ENCODE measurements around the gene DMBT1.

DMBT1 gene

DNA sequence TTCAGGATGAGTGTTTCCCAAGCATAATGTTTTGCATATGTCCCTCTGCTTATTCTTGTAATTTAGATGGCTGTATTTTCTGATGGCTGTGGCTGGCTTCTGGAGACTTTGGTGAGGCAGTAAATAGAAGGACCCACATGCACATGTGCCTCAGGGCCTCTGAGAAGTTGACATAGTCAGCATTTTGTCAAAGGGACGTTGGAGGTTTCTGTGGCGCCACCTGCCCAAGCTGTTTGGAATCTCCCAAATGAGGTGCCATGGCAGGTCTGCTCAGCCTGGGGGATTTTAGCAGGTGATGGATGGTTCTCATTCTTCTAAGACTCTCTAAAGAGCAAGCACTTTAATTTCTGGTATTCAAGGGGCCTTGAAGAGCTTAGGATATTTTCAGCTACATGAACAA, 109.3 kb downstream of the DMBT1 start:
- no peak overlapping the region for H3K4me2 ChIP-seq (ENCODE audit: low read length)
- no peak overlapping the region for H2AFZ ChIP-seq (ENCODE audit: low read depth, low read length)
- no peaks in the 10 kb centered on the region for H3K27me3 ChIP-seq (ENCODE audit: low read depth, low read length)
- H3K4me3 ChIP-seq (ENCODE audit: low read length): no peak overlapping the region
- H3K4me1 ChIP-seq (ENCODE audit: low read length): no peaks in the 10 kb centered on the region
- H3K36me3 ChIP-seq (replicated peaks; ENCODE audit: low read depth, low read length): no peaks in the 10 kb centered on the region
- no peak for TF ChIP-seq EZH2phosphoT487 (IDR thresholded peaks at IDR 0.05; ENCODE audit: low read depth)
- TF ChIP-seq CTCF (IDR thresholded peaks at IDR 0.05; ENCODE audit: low read depth, low read length): 0 out of 2 replicates have a peak, but pooled peaks have one; percentile 4
- H4K20me1 ChIP-seq (ENCODE audit: insufficient read depth, low read length): no peaks in the 10 kb centered on the region
- H3K9me3 ChIP-seq (ENCODE audit: insufficient read depth, low read length): no peaks in the 10 kb centered on the region
- H3K79me2 ChIP-seq (ENCODE audit: low read length): no peaks in the 10 kb centered on the region
- no peak overlapping the region for H3K9ac ChIP-seq (ENCODE audit: low read length)
- H3K27ac ChIP-seq (ENCODE audit: low read length): no peak overlapping the region

DNA sequence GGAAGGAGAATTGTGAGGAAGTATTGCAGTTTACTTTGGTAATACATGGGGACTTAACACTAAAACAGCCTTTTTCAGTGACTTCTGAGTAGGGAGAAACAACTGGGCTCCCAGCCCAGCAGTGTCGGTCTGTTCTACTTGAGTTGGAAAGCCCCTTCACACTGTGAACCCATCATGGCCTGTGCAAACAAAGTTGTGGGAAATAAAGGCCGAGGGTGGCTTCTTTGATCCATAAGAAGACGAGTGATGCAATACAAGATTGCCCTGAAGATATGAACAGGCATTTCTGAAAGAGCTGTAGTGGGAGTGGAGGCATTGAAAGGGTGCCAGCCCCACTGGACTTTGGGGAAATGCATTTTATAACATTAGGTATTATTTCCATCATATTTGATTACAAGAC, 110.8 kb downstream of the DMBT1 start:
- H3K27me3 ChIP-seq (ENCODE audit: low read depth, low read length): no peaks in the 10 kb centered on the region

DNA sequence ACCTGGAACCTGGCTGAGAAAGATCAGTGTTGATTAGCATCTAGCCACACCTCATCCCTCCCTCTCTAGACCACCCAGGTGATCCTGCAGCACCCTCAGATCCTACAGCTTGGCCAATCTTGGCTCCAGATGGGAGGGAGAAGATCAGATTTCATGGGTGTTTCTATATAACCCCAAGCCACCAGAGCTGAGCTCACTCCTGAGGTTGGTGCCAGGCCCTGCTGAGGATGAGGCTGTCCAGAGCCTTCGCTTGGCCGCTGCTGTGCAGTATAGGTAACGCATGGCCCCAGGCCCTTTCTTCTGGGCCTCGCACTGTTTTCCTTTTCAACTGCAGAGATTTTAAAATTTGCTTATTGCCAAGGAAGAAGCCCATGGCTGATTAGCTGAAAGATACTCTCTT, 112.1 kb downstream of the DMBT1 start:
- H3K79me2 ChIP-seq (ENCODE audit: low read length): no peaks in the 10 kb centered on the region
- no peak overlapping the region for H2AFZ ChIP-seq (ENCODE audit: low read depth, low read length)
- TF ChIP-seq EZH2phosphoT487 (IDR thresholded peaks at IDR 0.05; ENCODE audit: low read depth): no peak
- no peaks in the 10 kb centered on the region for H3K27me3 ChIP-seq (ENCODE audit: low read depth, low read length)
- no peaks in the 10 kb centered on the region for H3K9me3 ChIP-seq (ENCODE audit: insufficient read depth, low read length)
- no peaks in the 10 kb centered on the region for H4K20me1 ChIP-seq (ENCODE audit: insufficient read depth, low read length)
- H3K27ac ChIP-seq (ENCODE audit: low read length): no peak overlapping the region
- H3K4me2 ChIP-seq (ENCODE audit: low read length): no peak overlapping the region
- H3K36me3 ChIP-seq (replicated peaks; ENCODE audit: low read depth, low read length): no peaks in the 10 kb centered on the region
- H3K4me1 ChIP-seq (ENCODE audit: low read length): no peaks in the 10 kb centered on the region
- H3K9ac ChIP-seq (ENCODE audit: low read length): no peak overlapping the region
- no peak overlapping the region for H3K4me3 ChIP-seq (ENCODE audit: low read length)

More for the DNA sequence above, 110.8 kb downstream of the DMBT1 start:
- Histone ChIP-seq H4K20me1 (ENCODE audit: insufficient read depth, low read length) (no peaks in the 10 kb centered on the region), H3K4me1 (ENCODE audit: low read length) (no peaks in the 10 kb centered on the region), H2AFZ (ENCODE audit: low read depth, low read length) (no peak overlapping the region), H3K36me3 (replicated peaks; ENCODE audit: low read depth, low read length) (no peaks in the 10 kb centered on the region), H3K9me3 (ENCODE audit: insufficient read depth, low read length) (no peaks in the 10 kb centered on the region), H3K79me2 (ENCODE audit: low read length) (no peaks in the 10 kb centered on the region), H3K27ac (ENCODE audit: low read length) (no peak overlapping the region), H3K4me2 (ENCODE audit: low read length) (no peak overlapping the region), H3K4me3 (ENCODE audit: low read length) (no peak overlapping the region), H3K9ac (ENCODE audit: low read length) (no peak overlapping the region)
- TF ChIP-seq EZH2phosphoT487 (IDR thresholded peaks at IDR 0.05; ENCODE audit: low read depth) (no peak), CTCF (IDR thresholded peaks at IDR 0.05; ENCODE audit: low read depth, low read length) (no peak)

- Histone ChIP-seq H3K9me3 (ENCODE audit: insufficient read depth, low read length) (no peaks in the 10 kb centered on the region), H3K27ac (ENCODE audit: low read length) (no peak overlapping the region), H3K79me2 (ENCODE audit: low read length) (no peaks in the 10 kb centered on the region), H3K4me3 (ENCODE audit: low read length) (no peak overlapping the region), H3K36me3 (replicated peaks; ENCODE audit: low read depth, low read length) (no peaks in the 10 kb centered on the region), H3K27me3 (ENCODE audit: low read depth, low read length) (no peaks in the 10 kb centered on the region), H3K9ac (ENCODE audit: low read length) (no peak overlapping the region), H2AFZ (ENCODE audit: low read depth, low read length) (no peak overlapping the region), H3K4me1 (ENCODE audit: low read length) (no peaks in the 10 kb centered on the region), H4K20me1 (ENCODE audit: insufficient read depth, low read length) (no peaks in the 10 kb centered on the region), H3K4me2 (ENCODE audit: low read length) (no peak overlapping the region)
- no peak for TF ChIP-seq EZH2phosphoT487 (IDR thresholded peaks at IDR 0.05; ENCODE audit: low read depth)
- TF ChIP-seq CTCF (IDR thresholded peaks at IDR 0.05; ENCODE audit: low read depth, low read length): no peak
Observed at GRCh38 chr10:122673269-122673668, 112.7 kb downstream of the DMBT1 start.

DNA sequence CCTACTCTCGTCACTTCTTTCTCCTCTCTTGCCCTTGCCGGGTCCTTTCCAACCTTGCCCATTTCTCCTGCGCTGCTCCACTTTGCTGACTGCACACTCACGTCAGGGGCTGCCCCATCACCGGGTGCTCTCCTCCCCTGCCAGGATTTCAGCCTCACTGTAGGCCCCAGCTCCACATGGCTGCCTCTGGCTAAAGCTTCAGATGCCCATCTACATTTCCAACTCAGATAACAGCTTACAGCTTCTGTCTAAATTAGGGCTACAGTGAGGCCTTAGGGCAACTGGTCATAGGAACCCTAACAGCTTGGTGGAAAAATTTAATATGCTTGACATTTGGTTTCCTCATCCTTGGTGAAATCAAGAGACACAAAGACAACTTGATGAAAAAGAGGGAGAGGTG, 113.2 kb downstream of the DMBT1 start:
- H3K9me3 ChIP-seq (ENCODE audit: insufficient read depth, low read length): no peaks in the 10 kb centered on the region
- TF ChIP-seq CTCF (IDR thresholded peaks at IDR 0.05; ENCODE audit: low read depth, low read length): no peak
- no peak for TF ChIP-seq EZH2phosphoT487 (IDR thresholded peaks at IDR 0.05; ENCODE audit: low read depth)

More for the DNA sequence above, 113.2 kb downstream of the DMBT1 start:
- Histone ChIP-seq H3K36me3 (replicated peaks; ENCODE audit: low read depth, low read length) (no peaks in the 10 kb centered on the region), H3K79me2 (ENCODE audit: low read length) (no peaks in the 10 kb centered on the region), H4K20me1 (ENCODE audit: insufficient read depth, low read length) (no peaks in the 10 kb centered on the region), H3K27ac (ENCODE audit: low read length) (no peak overlapping the region), H3K4me3 (ENCODE audit: low read length) (no peak overlapping the region), H2AFZ (ENCODE audit: low read depth, low read length) (no peak overlapping the region), H3K4me1 (ENCODE audit: low read length) (no peaks in the 10 kb centered on the region), H3K27me3 (ENCODE audit: low read depth, low read length) (no peaks in the 10 kb centered on the region), H3K4me2 (ENCODE audit: low read length) (no peak overlapping the region), H3K9ac (ENCODE audit: low read length) (no peak overlapping the region)

All from OCI-LY3 (cell line).